NCI-H2029 treated with DMSO at 0.1 percent for 48 hours (cell line): ENCODE results near the gene SYT14.
A peak's percentile ranks its signal among the peaks of the same experiment; 100 is the strongest.

Experiments used
- DNase-seq: peaks from one replicate; lab custom pipeline; 2025; lab: John Stamatoyannopoulos, UW

Gene SYT14

DNA sequence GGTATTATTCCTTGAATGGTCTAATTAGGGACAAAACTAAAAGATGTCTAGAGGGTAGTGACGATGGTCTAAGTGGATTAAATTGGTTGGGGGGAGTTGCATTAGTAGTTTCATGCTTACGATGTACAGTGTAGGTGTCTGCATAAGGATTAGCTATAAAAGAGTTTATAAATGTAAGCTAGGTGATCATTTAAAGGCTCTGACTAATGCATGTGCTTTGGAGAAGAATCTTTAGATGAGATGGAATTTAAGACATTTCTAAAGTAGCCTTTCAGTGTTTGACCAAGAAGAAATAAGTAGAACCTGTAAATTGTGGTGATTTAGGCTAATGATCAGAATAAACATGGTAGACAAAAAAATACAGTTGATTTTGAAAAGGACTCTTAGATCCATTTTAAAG, 7.4 kb downstream of the SYT14 start:
- no peak for DNase-seq

DNA sequence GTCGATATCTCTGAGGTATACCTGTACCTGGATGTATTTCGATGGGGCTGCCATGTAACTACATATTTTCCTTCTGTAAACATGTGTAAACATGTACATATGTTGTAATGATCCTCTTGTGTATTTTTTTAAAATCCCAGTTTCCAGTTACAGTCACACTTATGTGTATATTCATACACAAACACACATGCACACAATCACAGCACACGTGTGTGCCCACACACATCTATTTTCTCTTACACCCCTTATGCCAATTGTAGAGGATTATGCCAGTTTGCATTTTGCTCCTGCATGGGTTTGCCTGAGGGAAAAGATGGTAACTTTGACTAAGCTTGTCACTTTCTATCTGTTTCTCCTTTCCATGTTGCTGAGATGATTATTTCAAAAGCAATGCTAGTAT, 10.1 kb downstream of the SYT14 start:
- no peak for DNase-seq

DNA sequence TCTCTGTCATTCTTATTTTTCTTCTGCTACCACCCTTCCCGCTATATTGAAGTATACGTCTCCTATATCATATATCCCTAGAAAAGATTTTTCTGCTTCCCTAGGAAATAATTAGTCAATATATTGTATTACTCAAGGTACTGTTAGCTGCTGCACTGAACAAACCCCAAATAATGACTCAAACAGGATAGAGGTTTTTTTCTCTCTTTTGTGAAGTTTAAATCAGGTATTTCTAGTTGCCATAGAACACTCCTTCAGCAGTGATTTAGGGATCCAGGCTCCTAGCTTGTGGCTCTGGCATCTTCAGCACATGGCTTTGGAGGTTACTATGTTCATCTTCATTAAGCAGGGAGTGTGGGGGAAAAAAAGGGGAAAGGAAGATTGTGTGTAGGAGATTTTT, 18.1 kb downstream of the SYT14 start:
- no peak for DNase-seq

DNA sequence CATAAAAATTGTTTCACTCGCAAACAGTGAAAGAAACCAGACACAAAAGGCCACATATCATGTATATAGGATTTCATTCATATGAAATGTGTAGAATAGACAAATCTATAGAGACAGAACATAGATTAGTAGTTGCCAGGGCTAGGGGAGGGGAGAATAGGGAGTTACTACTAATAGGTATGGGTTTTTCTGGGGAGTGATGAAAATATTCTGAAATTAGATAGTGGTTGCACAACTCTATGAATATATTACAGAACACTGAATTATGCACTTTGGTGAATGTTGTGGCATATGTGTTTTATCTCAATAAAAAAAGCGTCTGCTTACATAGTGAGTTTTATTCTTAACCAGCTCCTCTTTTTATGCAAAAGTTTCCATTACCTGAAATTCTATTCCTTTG, 21.6 kb downstream of the SYT14 start:
- no peak for DNase-seq

DNA sequence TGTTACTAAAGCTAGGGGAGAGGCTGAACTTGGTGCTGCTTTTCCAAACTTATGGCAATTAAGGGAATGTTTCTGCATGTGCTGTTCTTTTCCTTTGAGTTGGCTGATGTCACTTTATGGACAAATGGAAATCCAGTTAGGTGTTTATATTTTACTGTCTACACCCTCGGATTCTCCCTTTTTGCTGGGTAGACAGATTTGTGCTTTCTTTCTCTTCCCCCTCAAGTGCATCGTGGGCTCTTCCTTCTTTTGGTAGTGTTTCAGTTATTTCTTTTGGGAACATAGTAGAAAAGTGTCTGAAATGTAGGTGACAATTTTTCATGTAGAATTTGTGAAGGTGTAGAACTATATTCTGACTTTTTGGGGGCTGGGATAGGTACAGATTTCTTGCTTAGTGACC, 22.9 kb downstream of the SYT14 start:
- no peak for DNase-seq

DNA sequence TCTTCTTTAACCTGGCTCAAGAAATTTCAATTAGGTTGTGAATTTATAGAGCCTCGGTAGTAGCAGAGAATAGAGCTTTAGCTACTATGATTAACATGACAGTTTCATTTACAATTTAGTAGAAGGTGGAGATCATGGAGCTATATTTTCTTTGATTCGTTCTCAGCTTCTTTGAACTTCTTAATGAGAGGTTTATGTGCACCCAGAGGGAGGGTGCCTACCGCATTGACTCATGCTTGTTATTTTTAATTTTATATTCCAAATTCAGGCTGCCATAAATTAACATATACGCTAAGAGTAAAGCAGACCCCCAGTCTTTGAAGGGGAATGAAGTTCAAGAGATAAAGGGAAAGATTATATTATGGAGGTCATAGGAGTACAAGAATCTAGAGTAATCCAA, 24.4 kb downstream of the SYT14 start:
- no peak for DNase-seq

GRCh38 chr1:209962856-209963255, 24.8 kb downstream of the SYT14 start:
- no peak for DNase-seq

DNA sequence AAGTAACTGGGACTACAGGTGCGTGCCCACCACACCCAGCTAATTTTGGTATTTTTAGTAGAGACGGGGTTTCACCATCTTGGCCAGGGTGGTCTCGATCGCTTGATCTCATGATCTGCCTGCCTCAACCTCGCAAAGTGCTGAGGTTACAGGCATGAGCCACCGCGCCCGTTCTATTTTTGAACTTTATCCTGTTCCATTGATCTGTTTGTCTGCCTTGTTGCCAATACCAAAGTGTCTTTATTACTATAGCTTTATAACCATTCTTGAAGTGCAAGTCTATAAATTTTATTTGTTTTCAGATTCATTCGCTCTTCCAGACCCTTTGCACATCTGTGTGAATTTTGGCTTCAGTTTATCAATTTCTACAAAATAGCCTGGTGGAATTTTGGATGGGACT, 28.0 kb downstream of the SYT14 start:
- DNase-seq, result no peak

GRCh38 chr1:209978721-209979120, 40.7 kb downstream of the SYT14 start:
- peak; percentile 34 for DNase-seq

GRCh38 chr1:209983953-209984352, 45.9 kb downstream of the SYT14 start:
- no peak for DNase-seq

GRCh38 chr1:209985002-209985401, 47.0 kb downstream of the SYT14 start:
- DNase-seq, result no peak

- no peak for DNase-seq
These were observed 50.7 kb downstream of the SYT14 start for GRCh38 chr1:209988706-209989105.

- peak; percentile 34 for DNase-seq
These were observed 51.5 kb downstream of the SYT14 start for GRCh38 chr1:209989525-209989924.

DNA sequence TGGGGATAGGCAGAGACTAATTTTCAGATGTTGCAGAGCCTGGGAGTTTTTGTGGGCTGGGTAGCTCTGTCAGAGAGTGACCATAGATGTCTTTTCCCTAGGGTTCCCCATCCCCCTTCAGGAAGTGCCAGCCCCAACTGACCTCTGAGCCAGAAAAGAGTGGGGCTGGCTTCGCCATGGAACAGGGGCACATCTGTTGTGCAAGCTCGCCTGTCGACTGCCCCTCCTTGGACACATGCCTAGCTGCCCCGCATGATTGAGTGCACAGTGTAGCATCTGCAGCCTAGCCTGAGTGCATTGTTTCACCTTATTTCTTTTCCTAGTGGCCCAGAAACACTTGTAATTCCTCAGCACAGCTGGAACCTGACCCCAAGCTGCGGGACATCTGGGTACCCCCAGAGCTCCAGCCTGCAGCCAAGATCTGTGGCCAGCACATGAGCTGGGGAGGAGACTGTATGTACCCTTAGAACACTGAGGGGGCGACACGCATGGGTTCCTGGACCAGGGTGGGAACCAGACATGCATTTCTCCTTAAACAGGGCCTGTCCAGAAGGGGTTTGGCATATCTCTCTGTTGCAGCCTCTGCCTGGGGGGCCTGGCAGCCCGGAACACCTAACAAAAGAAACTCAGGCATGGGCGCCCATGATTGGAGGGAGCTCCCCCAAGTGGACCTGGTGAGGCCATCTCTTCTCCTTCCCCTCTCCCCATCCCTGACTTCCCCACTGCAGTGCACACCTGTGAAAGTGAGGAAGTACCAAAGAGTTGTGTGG, 55.2 kb downstream of the SYT14 start:
- no peak for DNase-seq

- DNase-seq, result no peak
These were observed 58.3 kb downstream of the SYT14 start for GRCh38 chr1:209996348-209996747.

- no peak for DNase-seq
These were observed 61.0 kb downstream of the SYT14 start for GRCh38 chr1:209999005-209999404.

- peak; percentile 1 for DNase-seq
These were observed 63.7 kb downstream of the SYT14 start for GRCh38 chr1:210001751-210002150.

DNA sequence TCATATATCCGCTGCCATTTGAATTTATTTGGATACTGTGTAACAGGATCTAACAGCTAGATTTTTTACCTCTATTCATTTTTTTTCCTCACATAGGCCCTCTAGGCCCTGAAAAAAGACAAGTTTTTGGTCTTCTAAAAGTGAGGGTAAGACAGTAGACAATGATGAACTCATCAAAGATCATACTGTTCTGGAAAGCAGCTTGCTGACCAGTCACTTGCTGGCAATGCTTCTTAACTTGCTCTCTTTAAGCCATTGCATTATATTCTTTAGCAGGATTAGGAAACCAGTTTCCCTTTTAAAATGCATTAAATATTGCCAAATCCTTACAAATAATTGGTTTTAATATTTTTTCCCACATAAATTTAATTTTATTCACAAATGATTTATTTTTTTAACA, 65.5 kb downstream of the SYT14 start:
- no peak for DNase-seq

DNA sequence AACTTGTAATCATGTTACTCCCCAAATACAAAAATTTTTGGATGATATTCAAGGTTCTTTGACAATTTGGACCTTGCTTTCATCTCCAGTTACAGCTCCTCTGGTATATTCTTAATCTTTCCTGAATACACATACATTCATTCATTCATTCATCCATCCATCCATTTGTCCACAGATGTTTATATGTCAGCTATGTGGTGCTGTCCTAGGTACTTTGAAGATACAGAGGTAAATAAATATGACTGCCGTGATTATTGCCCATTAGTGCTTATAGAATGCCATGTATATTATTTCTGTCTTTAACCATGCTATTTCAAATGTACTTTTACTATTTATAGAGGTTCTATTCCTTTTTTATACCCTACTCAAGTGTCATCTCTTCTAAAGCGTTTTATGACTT, 72.1 kb downstream of the SYT14 start:
- no peak for DNase-seq

DNA sequence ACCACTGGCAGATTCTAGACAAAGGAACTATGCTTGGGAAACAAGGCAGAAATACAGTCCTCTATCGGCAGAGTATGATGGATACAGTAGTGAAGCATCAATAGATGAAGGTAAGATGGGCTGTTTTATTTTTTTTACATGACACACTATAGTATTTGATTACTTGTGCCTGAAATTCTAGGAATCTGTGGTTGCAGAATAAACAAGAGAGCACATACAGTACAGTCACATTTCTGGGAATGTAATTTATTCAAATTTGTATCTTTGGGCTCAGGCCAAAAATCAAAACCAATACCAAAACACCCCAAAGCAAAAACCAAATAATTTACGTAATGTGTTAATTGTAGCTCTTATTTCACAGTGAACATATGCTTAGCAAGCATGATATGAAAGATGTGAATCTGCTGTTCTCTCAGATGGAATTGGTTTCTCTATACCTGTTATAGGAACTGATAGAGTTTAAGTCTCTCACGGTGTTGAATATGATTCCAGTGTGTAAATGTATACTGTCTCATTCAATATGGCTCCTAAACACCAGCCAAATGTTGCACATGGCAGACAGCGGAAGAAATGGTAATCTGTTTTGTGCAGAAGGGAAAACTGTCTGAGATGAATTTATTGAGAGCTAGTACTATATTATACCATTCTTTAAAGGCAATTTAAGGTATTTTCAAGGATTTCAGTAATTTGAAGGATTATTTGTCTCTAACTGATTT, 83.3 kb downstream of the SYT14 start:
- no peak for DNase-seq

DNA sequence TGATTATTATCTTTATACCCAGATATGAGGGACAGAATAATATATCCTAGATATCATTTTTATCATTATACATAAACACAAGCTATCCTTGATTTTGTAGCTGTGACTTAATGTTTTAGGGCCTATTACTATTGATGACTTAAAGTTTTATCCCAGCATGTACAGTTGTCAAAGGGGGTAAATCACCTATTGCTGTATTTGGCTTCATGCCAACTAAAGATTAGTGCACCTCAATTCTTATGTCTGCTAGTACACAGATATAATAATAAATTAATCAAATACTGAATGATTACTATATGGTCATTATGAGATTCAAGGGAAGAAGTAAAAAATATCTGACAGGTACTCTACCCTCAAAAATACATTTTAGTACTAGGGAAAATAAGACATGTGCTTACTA, 84.0 kb downstream of the SYT14 start:
- no peak for DNase-seq

GRCh38 chr1:210024282-210024681, 86.3 kb downstream of the SYT14 start:
- no peak for DNase-seq

DNA sequence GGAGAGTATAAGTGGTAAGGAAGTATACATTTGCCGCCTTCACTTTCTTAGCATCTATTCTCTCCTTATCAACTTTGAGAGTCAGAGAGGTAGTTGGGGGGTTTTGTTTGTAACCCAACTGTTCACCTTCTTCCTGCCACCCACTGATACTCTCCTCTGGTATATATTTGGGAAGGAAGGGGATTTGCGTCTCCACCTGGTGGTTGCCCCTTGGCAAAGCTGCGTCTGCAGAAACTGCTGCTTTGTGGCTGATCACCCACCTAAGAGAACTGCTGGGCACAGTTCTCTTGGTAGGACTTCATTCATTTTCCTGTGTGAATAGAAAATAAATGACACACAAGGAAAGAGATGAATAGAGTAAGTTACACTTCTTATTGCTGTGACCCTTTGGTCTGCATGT, 87.0 kb downstream of the SYT14 start:
- no peak for DNase-seq

DNA sequence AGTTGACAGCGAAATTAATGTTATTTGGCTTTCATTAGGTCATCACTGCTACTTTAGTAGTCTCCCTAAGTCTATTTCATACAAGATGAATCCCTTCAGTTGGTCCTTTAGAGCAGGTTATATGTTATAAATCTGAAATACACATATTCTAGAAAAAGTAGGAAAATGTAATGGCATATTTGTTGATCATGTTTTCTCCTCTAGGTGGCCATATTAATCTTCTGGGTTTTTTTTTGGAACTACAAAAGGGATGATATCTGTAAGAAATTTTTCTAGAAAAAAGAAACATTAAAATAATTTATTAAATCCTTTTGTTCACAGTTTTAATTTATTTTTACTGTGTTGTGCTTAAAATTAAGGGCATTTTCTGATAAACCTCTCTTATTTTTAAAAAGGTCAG, 87.9 kb downstream of the SYT14 start:
- no peak for DNase-seq
